ENCODE results near the gene OSBPL2.

Gene OSBPL2

DNA sequence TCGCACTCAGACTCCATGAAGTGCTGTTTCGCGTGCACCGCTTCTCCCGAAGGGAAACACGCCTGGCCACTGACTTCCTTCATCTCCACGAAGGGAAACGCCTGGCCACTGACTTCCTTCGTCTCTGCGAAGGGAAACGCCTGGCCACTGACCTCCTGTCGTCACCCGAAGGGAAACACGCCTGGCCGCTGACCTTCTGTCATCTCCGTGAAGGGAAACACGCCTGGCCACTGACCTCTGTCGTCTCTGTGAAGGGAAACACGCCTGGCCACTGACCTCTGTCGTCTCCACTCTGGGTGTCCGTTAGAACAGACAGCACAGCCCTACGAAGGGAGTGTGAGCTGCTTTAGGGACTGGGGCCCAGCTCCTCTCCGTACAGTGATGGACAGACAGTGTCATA, 47.4 kb downstream of the OSBPL2 start:
- H3K4me3 Mint-ChIP-seq = no peak overlapping the region
- H3K36me3 Mint-ChIP-seq (ENCODE audit: insufficient read depth) = peaks cover 44% of the 10 kb centered on the region
- H3K27me3 Mint-ChIP-seq = no peaks in the 10 kb centered on the region
- H3K27ac Mint-ChIP-seq = no peak overlapping the region
- H3K9me3 Mint-ChIP-seq = no peaks in the 10 kb centered on the region
- ATAC-seq (replicated peaks) (no peak), DNase-seq (no peak)
- no peaks in the 10 kb centered on the region for H3K4me1 Mint-ChIP-seq (ENCODE audit: low read depth in 2 of 2)

DNA sequence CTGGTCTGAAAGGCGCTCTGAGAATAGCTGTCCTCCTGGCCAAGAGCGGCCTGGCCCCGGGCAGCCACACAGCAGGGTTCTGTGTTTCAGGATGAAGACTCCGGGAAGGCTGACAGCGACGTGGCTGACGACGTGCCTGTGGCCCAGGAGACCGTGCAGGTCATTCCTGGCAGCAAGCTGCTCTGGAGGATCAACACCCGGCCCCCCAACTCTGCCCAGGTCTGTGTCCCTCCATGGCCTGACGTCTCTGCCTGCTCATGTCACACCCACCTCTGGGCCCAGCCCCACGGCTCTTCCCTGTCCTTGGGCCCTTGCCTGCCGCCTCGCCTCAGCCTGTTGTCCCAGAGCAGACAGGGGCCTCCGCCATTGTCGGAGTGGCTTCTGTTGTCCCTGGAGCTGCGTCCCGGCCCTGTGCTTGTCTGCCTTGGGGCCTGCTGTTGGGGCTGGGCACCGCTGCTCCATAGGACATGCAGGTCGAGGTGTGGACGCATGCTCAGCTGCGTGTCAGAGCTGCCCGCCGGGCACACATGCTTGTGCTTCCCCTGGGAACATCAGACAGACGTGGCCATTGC, 48.3 kb downstream of the OSBPL2 start:
- Mint-ChIP-seq H3K4me1 (ENCODE audit: low read depth in 2 of 2) (peaks cover 7 to 8% of the 10 kb centered on the region in 2 donors), H3K36me3 (ENCODE audit: insufficient read depth) (peaks cover 42% of the 10 kb centered on the region), H3K9me3 (no peaks in the 10 kb centered on the region), H3K4me3 (no peak overlapping the region), H3K27ac (no peak overlapping the region), H3K27me3 (no peaks in the 10 kb centered on the region)
- DNase-seq (no peak), ATAC-seq (replicated peaks) (no peak)

DNA sequence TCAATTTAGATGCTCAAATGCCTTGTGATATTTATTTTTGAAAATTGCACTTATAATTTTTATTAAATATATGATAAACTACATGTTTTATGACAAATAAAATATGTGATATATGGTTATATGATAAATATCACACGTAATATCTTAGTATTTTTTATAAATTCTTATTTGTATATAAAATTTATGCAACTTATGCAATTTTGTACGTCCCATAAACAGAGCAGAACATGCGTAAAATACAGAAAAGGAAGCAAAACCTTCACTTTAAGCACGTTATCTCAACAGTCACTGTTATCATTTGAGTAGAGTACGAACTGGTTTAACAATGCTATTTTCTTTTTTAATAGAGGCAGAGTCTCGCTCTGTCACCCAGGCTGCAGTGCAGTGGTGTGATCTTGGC, 48.8 kb downstream of the OSBPL2 start:
- peaks cover 41% of the 10 kb centered on the region for H3K36me3 Mint-ChIP-seq (ENCODE audit: insufficient read depth)
- H3K4me3 Mint-ChIP-seq = no peak overlapping the region
- peaks cover 11 to 12% of the 10 kb centered on the region in 2 donors for H3K4me1 Mint-ChIP-seq (ENCODE audit: low read depth in 2 of 2)
- H3K27me3 Mint-ChIP-seq = no peaks in the 10 kb centered on the region
- no peak overlapping the region for H3K27ac Mint-ChIP-seq
- H3K9me3 Mint-ChIP-seq = no peaks in the 10 kb centered on the region
- ATAC-seq (replicated peaks) = no peak
- DNase-seq = no peak

DNA sequence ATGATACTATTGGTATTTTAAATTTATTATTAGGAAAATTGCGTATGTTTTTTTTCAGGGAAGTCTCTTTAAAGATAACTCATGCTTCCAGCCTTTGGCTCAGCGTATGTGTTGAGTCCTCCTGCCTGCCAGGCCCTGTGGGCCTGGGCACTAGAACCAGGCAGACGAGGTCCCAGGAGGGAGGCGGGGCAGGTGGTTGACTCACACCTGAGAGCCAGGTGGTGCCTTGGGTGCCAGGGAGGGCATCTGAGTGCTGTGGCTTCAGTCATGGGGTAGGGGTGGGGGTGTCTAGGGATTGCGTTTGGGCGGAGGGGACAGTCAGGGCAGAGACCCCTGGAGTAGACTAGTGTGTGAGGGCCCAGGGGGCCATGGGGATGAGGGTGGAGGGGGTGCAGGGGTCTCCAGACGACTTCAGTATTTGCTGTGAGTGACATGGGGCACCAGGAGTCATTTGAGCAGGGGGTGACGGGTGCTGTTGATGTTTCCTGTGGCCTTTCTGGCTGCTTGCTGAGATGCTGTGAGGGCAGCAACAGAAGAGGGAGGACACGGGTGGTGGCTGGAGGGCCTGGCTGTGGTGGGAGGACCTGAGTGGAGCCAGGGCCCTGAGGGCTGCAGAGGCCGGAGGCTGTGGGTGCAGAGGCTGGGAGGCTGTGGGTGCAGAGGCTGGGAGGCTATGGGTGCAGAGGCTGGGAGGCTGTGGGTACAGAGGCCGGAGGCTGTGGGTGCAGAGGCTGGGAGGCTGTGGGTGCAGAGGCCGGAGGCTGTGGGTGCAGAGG, 49.6 kb downstream of the OSBPL2 start:
- Mint-ChIP-seq H3K9me3 (no peaks in the 10 kb centered on the region), H3K4me3 (no peak overlapping the region), H3K27ac (peak overlapping the region; percentile 71 to 83), H3K27me3 (no peaks in the 10 kb centered on the region), H3K36me3 (ENCODE audit: insufficient read depth) (peaks cover 45% of the 10 kb centered on the region), H3K4me1 (ENCODE audit: low read depth in 2 of 2) (peaks cover 14 to 18% of the 10 kb centered on the region in 2 donors)
- DNase-seq (no peak), ATAC-seq (replicated peaks) (no peak)

DNA sequence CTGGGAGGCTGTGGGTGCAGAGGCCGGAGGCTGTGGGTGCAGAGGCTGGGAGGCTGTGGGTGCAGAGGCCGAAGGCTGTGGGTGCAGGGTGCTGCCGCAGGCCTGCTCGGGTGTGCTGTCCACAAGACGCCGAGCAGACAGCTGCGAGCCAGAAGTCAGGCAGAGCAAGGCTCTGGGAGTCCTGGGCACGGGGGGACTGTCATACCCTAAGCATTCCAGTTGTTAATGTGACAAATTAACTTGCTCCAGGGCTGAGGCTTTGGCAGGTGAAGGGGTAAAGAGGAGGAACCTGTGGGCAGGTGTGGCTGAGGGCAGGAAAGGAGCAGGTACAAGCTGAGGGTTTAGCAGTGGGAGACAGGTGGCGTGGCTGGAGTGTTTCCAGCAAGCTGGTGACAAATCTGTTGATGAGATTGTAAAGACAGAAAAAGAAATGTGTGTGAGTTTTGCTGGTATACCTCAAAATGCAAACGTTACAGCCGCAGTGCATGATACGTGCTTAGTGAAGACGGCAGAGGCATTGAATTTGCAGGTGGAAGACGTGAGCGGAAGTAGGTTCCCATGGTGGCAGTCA, 50.3 kb downstream of the OSBPL2 start:
- no peaks in the 10 kb centered on the region for H3K9me3 Mint-ChIP-seq

DNA sequence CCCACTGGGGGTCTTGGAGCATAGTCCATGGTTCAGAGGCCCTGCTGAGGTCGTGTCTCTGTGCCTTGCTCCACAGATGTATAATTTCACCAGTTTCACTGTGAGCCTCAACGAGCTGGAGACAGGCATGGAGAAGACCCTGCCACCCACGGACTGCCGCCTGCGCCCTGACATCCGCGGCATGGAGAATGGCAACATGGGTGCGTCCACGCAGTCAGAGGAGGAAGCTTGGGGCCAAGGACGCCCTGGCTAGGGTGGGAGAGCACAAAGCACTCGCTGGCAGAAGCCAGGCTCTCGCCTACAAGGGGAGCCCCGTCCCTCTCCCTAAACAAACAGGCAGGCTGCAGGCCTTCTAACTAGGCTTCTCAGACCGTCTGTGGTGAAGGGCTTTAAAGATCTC, 50.8 kb downstream of the OSBPL2 start:
- H3K27me3 Mint-ChIP-seq = no peaks in the 10 kb centered on the region
- ATAC-seq (replicated peaks) (no peak), DNase-seq (no peak)
- peaks cover 47% of the 10 kb centered on the region for H3K36me3 Mint-ChIP-seq (ENCODE audit: insufficient read depth)
- peaks cover 17 to 21% of the 10 kb centered on the region in 2 donors for H3K4me1 Mint-ChIP-seq (ENCODE audit: low read depth in 2 of 2)
- H3K4me3 Mint-ChIP-seq = no peak overlapping the region
- H3K9me3 Mint-ChIP-seq = no peaks in the 10 kb centered on the region
- H3K27ac Mint-ChIP-seq = no peak overlapping the region

More for the DNA sequence above, 50.3 kb downstream of the OSBPL2 start:
- H3K4me1 Mint-ChIP-seq (ENCODE audit: low read depth in 2 of 2) = peaks cover 17 to 21% of the 10 kb centered on the region in 2 donors
- H3K4me3 Mint-ChIP-seq = no peak overlapping the region
- H3K27ac Mint-ChIP-seq = peak overlapping the region in 1 of 2 donors; percentile 83
- no peak for DNase-seq
- no peaks in the 10 kb centered on the region for H3K27me3 Mint-ChIP-seq
- ATAC-seq (replicated peaks) = no peak
- H3K36me3 Mint-ChIP-seq (ENCODE audit: insufficient read depth) = peaks cover 47% of the 10 kb centered on the region

DNA sequence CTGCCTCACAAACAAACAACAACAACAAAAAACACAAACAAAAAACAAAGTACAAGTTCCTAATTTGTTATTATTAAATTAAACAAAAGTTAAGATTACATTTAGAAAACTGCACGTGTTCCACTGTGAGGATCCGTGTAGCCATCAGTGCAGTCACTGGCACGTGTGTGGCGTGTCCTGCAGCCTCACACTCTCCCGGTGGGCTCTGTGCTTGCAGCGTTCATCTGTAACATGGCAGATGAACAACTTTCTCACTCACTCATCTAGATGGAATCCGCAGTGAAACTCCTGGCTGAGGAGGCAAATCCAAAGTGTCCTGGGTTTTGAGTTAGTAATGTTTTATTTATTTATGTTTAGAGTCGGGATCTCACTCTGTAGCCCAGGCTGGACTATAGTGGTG, 51.6 kb downstream of the OSBPL2 start:
- H3K9me3 Mint-ChIP-seq = no peaks in the 10 kb centered on the region
- no peaks in the 10 kb centered on the region for H3K27me3 Mint-ChIP-seq
- peaks cover 17 to 21% of the 10 kb centered on the region in 2 donors for H3K4me1 Mint-ChIP-seq (ENCODE audit: low read depth in 2 of 2)
- H3K36me3 Mint-ChIP-seq (ENCODE audit: insufficient read depth) = peaks cover 48% of the 10 kb centered on the region
- no peak overlapping the region for H3K27ac Mint-ChIP-seq
- ATAC-seq (replicated peaks) (no peak), DNase-seq (no peak)
- H3K4me3 Mint-ChIP-seq = no peak overlapping the region

DNA sequence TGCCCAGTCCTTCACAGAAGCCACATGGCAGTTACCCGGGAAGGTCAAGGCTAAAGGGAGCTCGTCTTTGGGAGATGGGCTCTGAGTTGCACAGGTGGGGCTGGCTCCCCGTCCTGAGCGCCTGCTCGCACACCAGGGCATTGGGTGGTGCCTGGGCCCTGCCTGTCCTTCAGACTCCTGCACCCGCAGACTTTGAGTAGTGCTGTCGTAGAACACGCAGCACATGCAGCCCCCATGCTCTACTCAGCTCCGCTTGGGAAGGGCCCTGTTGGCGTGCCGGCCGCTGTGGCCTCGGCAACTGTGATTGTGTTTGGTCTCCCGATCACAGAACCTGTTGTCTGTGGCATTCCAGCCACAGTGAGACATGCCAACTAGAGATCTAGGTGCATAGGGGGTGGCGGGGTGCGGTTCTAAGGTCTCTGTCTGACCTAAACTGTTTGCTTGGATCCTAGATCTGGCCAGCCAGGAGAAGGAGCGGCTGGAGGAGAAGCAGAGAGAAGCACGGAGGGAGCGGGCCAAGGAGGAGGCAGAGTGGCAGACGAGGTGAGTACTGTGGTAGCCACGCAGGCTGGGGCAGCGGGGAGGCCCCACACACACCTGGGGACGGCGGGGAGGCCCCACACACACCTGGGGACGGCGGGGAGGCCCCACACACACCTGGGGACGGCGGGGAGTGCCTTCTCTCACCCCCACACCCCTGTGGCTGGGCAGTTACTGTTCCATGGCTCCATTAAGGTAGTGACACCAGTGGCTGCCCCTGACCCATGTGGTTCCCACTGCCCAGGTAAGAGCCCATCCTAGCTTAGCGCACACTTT, 53.1 kb downstream of the OSBPL2 start:
- Mint-ChIP-seq H3K27ac (peak overlapping the region; percentile 75 to 90), H3K27me3 (no peaks in the 10 kb centered on the region), H3K9me3 (no peaks in the 10 kb centered on the region), H3K36me3 (ENCODE audit: insufficient read depth) (peaks cover 44% of the 10 kb centered on the region), H3K4me3 (peak overlapping the region; percentile 68 to 75), H3K4me1 (ENCODE audit: low read depth in 2 of 2) (peaks cover 17 to 21% of the 10 kb centered on the region in 2 donors)
- ATAC-seq (replicated peaks) (peak; percentile 4), DNase-seq (no peak)

DNA sequence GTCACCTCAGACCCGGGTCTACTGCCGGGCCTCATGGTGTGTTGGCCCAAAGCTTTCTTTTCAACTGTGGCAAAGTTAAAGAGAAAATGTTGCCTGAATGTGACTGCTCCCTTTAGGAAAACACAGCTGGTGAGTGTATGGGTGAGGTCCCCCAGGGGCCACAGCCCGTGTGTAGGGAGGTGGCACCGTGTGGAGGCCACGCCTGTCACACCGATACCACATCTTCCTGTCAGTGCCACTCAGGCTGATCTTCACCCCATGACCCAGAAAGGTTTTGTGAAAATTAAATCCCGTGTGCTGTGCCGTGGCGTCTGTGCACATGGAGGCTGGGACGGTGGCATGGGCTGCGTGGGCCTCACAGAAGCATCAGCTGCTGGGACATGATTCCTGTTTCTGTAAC, 53.8 kb downstream of the OSBPL2 start:
- ATAC-seq (replicated peaks) (peak; percentile 98), DNase-seq (peak; percentile 25 to 33 (median 29))
- H3K27ac Mint-ChIP-seq = peak overlapping the region; percentile 75 to 90

DNA sequence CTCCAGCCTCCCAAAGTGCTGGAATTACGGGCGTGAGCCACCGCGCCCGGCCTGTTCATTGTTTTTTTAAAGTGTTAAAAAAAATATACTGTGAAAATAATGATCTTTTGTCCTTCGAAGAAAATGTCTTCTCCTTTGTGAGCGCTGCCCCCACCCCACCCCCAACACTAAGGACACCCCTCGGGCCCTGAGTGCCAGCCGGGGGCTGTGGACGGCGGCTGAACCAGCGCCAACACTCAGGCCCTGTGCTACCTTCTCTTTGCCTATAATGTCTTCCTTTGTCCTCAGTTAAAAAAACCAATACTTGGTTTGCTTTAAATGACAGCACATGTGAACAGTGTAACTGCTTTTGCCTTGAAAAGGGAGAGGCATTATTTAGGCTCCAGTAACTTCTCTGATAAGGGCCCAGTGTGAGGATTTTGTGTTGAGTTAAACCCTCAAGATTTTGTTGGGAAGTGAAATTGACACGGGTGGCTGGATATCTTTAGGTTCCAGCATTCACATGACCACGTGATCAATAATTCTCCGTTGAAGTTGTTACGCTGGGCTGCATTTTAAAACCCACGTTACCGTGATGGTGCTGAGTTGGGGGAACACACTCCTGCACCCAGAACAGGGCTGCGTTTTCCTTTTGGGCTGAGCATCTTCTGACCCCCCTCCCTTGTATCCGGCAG, 54.9 kb downstream of the OSBPL2 start:
- H3K4me1 Mint-ChIP-seq (ENCODE audit: low read depth in 2 of 2) = peaks cover 17 to 21% of the 10 kb centered on the region in 2 donors
- no peak for ATAC-seq (replicated peaks)
- no peak for DNase-seq
- peak overlapping the region; percentile 68 to 75 for H3K4me3 Mint-ChIP-seq
- H3K27ac Mint-ChIP-seq = peak overlapping the region; percentile 46 to 90
- peaks cover 36% of the 10 kb centered on the region for H3K36me3 Mint-ChIP-seq (ENCODE audit: insufficient read depth)
- no peaks in the 10 kb centered on the region for H3K9me3 Mint-ChIP-seq
- no peaks in the 10 kb centered on the region for H3K27me3 Mint-ChIP-seq

More for the DNA sequence above, 53.8 kb downstream of the OSBPL2 start:
- H3K9me3 Mint-ChIP-seq = no peaks in the 10 kb centered on the region
- H3K36me3 Mint-ChIP-seq (ENCODE audit: insufficient read depth) = peaks cover 39% of the 10 kb centered on the region
- peaks cover 17 to 21% of the 10 kb centered on the region in 2 donors for H3K4me1 Mint-ChIP-seq (ENCODE audit: low read depth in 2 of 2)
- no peaks in the 10 kb centered on the region for H3K27me3 Mint-ChIP-seq
- H3K4me3 Mint-ChIP-seq = peak overlapping the region; percentile 68 to 75

DNA sequence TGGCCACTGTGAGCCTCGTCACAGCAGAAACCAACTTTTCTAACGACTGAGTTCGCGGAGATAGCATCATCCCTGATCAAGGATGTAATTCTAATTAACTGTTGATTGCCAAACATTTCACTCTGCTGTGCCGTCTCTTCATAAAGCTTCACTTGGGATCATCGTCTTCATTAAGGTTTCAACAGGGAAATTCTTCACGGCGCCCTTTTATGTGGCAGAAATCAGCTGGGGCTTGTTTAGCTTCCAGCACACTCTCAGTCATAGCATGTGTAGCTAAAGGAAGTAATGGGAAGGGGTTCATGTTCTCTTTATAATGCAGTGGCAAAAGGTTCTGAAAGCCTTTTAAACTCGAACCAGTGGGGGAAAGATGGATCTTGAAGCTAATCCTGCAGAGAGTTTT, 55.6 kb downstream of the OSBPL2 start:
- Mint-ChIP-seq H3K36me3 (ENCODE audit: insufficient read depth) (peaks cover 35% of the 10 kb centered on the region), H3K4me3 (no peak overlapping the region), H3K9me3 (no peaks in the 10 kb centered on the region), H3K27me3 (no peaks in the 10 kb centered on the region), H3K4me1 (ENCODE audit: low read depth in 2 of 2) (peaks cover 17 to 21% of the 10 kb centered on the region in 2 donors), H3K27ac (peak overlapping the region in 1 of 2 donors; percentile 44)
- DNase-seq (no peak), ATAC-seq (replicated peaks) (no peak)

DNA sequence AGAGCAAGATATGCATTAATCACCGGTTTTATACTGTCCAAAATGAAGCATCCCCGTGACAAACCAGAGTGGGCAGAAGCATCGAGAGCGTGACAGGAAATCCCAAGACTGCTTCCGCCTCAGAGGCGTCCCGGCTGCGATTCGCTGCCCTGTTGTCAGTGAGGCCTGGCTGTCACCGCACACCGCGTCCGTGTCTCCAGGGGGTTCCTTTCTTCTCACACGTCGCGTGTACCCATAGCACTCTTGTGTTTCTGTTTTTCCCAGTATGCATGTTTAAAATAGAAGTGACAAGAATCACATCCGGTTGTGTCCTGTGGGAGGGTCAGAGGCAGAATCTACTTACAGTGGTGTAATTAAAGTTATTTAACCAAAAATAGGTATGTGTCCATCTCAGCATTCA, 56.2 kb downstream of the OSBPL2 start:
- Mint-ChIP-seq H3K27ac (no peak overlapping the region), H3K9me3 (no peaks in the 10 kb centered on the region), H3K27me3 (no peaks in the 10 kb centered on the region), H3K4me3 (no peak overlapping the region), H3K4me1 (ENCODE audit: low read depth in 2 of 2) (peaks cover 17 to 21% of the 10 kb centered on the region in 2 donors), H3K36me3 (ENCODE audit: insufficient read depth) (peaks cover 33% of the 10 kb centered on the region)
- ATAC-seq (replicated peaks) (no peak), DNase-seq (no peak)

Data from effector memory CD8-positive, alpha-beta T cell (primary cell).